ENCODE data around the gene CD2AP. TPM values are rescaled to one million over a fixed set of nuclear protein-coding genes. Genes with fewer than 3 reads are reported as not detected.

CD2AP gene
- total and polyA plus RNA-seq, 2 of the 8 experiments (the other 6 are each of a cell fraction or from before 2014, with no cell fraction given), result 8.6 to 75.6 TPM

DNA sequence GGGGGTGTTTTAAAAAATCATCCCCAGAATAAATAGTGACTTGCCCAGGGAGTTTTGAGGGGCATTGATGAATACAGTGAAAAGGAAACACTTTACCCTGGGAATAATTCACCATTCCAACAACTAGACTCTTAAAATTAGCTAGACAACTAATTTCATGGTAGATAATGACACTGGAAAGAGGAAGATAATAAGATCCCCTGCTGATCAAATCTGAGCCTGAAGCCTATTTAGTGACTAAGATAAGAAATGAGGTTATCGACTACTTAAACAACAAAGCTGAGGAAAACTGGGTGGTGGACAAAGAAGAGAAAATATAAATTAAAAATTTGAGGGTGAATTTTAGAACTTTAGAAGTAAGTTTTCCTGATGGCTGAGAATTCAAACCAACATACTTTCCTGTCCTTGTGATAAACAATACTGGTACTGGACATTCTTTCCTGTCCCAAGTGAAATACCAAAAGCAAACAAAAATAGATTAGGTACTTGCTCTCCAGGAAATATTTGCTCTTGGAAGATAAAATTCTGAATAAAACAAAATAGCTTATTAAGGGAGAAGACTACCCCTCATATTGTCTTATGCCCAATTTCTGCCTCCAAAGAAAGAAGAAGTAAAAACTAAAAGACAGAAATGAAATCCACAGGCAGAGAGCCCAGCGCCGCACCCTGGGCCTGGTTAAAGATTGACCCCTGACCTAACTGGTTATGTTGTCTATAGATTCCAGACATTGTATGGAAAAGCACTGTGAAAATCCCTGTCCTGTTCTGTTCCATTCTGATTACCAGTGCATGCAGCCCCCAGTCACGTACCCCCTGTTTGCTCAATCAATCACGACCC, 156.8 kb downstream of the CD2AP start (continued):
- TF ChIP-seq, protein P1, sequence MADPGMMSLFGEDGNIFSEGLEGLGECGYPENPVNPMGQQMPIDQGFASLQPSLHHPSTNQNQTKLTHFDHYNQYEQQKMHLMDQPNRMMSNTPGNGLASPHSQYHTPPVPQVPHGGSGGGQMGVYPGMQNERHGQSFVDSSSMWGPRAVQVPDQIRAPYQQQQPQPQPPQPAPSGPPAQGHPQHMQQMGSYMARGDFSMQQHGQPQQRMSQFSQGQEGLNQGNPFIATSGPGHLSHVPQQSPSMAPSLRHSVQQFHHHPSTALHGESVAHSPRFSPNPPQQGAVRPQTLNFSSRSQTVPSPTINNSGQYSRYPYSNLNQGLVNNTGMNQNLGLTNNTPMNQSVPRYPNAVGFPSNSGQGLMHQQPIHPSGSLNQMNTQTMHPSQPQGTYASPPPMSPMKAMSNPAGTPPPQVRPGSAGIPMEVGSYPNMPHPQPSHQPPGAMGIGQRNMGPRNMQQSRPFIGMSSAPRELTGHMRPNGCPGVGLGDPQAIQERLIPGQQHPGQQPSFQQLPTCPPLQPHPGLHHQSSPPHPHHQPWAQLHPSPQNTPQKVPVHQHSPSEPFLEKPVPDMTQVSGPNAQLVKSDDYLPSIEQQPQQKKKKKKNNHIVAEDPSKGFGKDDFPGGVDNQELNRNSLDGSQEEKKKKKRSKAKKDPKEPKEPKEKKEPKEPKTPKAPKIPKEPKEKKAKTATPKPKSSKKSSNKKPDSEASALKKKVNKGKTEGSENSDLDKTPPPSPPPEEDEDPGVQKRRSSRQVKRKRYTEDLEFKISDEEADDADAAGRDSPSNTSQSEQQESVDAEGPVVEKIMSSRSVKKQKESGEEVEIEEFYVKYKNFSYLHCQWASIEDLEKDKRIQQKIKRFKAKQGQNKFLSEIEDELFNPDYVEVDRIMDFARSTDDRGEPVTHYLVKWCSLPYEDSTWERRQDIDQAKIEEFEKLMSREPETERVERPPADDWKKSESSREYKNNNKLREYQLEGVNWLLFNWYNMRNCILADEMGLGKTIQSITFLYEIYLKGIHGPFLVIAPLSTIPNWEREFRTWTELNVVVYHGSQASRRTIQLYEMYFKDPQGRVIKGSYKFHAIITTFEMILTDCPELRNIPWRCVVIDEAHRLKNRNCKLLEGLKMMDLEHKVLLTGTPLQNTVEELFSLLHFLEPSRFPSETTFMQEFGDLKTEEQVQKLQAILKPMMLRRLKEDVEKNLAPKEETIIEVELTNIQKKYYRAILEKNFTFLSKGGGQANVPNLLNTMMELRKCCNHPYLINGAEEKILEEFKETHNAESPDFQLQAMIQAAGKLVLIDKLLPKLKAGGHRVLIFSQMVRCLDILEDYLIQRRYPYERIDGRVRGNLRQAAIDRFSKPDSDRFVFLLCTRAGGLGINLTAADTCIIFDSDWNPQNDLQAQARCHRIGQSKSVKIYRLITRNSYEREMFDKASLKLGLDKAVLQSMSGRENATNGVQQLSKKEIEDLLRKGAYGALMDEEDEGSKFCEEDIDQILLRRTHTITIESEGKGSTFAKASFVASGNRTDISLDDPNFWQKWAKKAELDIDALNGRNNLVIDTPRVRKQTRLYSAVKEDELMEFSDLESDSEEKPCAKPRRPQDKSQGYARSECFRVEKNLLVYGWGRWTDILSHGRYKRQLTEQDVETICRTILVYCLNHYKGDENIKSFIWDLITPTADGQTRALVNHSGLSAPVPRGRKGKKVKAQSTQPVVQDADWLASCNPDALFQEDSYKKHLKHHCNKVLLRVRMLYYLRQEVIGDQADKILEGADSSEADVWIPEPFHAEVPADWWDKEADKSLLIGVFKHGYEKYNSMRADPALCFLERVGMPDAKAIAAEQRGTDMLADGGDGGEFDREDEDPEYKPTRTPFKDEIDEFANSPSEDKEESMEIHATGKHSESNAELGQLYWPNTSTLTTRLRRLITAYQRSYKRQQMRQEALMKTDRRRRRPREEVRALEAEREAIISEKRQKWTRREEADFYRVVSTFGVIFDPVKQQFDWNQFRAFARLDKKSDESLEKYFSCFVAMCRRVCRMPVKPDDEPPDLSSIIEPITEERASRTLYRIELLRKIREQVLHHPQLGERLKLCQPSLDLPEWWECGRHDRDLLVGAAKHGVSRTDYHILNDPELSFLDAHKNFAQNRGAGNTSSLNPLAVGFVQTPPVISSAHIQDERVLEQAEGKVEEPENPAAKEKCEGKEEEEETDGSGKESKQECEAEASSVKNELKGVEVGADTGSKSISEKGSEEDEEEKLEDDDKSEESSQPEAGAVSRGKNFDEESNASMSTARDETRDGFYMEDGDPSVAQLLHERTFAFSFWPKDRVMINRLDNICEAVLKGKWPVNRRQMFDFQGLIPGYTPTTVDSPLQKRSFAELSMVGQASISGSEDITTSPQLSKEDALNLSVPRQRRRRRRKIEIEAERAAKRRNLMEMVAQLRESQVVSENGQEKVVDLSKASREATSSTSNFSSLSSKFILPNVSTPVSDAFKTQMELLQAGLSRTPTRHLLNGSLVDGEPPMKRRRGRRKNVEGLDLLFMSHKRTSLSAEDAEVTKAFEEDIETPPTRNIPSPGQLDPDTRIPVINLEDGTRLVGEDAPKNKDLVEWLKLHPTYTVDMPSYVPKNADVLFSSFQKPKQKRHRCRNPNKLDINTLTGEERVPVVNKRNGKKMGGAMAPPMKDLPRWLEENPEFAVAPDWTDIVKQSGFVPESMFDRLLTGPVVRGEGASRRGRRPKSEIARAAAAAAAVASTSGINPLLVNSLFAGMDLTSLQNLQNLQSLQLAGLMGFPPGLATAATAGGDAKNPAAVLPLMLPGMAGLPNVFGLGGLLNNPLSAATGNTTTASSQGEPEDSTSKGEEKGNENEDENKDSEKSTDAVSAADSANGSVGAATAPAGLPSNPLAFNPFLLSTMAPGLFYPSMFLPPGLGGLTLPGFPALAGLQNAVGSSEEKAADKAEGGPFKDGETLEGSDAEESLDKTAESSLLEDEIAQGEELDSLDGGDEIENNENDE (IDR thresholded peaks at IDR 0.05; ENCODE audit: insufficient replicate concordance, low read length), result no peak
- TF ChIP-seq RXRA (IDR thresholded peaks at IDR 0.05; ENCODE audit: insufficient read depth, low read depth, low read length) (no peak), EP300 (IDR thresholded peaks at IDR 0.05; ENCODE audit: borderline replicate concordance in 1 of 2, low read depth in 2 of 2, low read length in 2 of 2) (no peak), POLR2A (IDR thresholded peaks at IDR 0.05; ENCODE audit: control extremely low read depth in 1 of 2, low read depth in 2 of 2, low read length in 2 of 2) (no peak), MAFK (IDR thresholded peaks at IDR 0.05; ENCODE audit: low read depth, low read length) (no peak), JUND (IDR thresholded peaks at IDR 0.05; ENCODE audit: low read length) (no peak), CEBPB (IDR thresholded peaks at IDR 0.05; ENCODE audit: low read depth, low read length) (no peak), CTBP2 (IDR thresholded peaks at IDR 0.05; ENCODE audit: borderline replicate concordance, insufficient read depth, insufficient read length, low read length) (no peak)
